Activated CD4-positive, alpha-beta T cell treated with anti-CD3 and anti-CD28 coated beads, Interleukin-10, Interleukin-2, amounts not matched to agents 100 ng/mL and 50 ng/mL, durations not matched to agents 16 hours and 8 hours (primary cell): Measurements from ENCODE around the gene RPS3.
A peak's percentile ranks its signal among the peaks of the same experiment; 100 is the strongest.
"Not testable (repeated sequence)": the region's sequence is repeated elsewhere in the genome, so short reads cannot be mapped to it uniquely, and the experiment has no call there.

Source experiments
- DNase-seq: peaks from one replicate; pipeline ENCODE4 v3.0.0-alpha.2; 2020

Gene RPS3

GRCh38 chr11:75380716-75381420 lies 18.4 kb upstream of the RPS3 start:
- no peak for DNase-seq

DNA sequence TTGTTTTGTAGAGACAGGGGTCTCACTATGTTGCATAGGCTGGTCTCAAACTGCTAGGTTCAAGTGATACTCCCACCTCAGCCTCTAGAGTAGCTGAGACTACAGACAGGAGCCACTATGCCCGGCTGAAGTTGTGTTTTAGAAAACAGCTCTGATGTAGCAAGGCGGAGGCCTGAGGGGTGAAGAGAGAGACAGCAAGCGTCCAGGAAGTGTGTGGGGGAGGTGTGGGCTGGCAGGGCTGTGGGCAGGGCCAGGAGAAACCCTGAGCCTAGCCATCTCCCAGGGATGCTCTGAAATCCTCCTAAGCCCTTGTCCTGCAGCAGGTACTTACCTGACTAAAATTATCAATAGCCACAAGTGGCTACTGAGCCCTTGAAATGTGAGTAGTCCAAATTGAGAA lies 16.1 kb upstream of the RPS3 start:
- peak; percentile 32 for DNase-seq

- DNase-seq = peak; percentile 81
Observed at GRCh38 chr11:75384438-75385080, 14.8 kb upstream of the RPS3 start.

DNA sequence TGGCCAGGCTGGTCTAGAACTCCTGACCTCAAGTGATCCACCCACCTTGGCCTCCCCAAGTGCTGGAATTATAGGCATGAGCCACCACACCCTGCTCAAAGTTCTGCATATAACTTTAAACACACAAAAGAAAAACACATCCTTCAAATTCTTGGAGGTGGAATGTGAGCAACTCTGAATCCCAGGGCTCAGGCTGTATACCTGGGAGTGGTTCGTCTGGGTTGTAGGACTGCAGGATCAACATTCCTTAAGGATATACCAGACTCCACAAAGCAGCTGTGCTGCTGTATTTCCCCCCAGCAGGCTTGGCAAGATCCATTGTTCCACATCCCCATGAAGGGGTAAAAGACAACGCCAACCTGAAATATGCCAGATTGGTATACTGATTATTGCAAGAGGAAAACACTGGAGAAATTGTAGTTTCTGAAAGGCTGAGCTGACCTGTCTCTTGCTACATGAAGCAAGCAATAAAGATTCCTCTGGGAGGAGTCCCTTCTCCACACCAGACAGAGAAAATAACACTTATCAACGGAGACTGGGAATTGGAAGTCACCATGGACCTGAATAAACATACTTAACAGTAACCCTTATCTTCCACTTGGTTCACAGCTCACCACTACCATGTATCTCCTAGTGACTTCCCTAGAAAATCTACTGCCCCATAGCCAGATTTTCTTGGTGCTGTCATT lies 12.2 kb upstream of the RPS3 start:
- DNase-seq = no peak

DNA sequence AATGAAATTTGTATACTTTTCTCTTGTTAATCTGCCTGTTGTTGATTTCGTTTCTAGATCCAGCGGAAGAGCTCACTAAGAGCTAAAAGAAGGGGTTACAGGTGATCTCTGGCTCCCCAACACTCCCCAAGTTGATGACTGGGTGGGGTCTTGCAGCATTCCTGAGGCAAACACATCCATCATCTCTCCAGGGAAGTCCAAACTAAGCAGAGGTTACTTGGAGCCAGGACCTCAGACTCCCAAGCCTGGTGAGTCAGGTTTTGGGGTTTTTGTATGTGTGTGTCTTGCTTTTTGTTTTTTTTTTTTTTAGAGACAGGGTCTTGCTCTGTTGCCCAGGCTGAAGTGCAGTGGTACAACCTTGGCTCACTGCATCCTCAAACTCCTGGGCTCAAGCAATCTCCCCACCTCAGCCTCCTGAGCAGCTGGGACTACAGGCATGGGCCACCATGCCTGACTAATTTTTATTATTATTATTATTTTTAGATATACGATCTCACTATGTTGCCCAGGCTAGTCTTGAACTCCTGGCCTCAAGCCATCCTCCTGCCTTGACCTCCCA lies 11.5 kb upstream of the RPS3 start:
- DNase-seq = no peak

DNA sequence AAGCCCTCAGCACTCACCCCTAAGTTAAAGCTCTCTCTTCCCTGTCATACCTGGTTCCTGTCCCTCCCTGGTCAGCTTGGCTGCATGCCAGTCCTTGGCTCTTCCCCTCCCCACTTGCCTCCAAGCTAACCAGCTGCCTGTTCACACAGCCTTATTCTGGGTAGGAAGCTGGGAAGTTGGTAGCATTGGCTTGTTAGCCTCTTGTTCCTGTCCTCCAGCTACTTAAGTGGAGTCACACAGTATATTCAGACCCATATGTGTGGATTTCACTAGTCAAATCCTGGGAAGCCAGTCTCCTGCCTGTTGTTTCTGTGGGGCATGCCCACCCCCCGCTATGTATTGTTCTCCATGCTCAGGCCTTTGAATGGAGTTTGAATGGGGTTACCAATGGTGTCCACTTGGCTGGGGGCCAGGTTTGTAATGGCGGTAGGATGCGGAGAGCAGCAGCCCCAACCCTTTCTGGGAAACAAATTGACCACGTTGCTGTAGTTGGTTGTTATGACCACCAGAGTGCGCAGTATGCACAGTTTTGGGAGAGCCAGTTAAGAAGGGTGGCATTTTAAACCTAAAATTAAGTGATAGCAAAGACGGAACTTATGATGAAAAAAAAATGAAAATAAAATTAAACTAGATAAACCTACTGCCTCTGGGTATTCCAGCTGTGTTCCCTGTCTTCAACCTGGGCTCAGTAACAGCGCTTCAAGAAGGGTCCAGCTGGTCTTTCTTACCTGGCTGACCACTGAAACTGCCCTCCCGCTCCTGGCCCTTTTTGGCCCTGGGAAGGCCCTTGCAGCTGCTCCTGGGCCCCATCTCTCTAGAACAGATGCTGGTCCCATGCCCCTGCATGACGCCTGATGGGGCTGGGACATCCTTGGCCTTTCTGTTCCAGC lies 10.7 kb upstream of the RPS3 start:
- DNase-seq = peak; percentile 83

DNA sequence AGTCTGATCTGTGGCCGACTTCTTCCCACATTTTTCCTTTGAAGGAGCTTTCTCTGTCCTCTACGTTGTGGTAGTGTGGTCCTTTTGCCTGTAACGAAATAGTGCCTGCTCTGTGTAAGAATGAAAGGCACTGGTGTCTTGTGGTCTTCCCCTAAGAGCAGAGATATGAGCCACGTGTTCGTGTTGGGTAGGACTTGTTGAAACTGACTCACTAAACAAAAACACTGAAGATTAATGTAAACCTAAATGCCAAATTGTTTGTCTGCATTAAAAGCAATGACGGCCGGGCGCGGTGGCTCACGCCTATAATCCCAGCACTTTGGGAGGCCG lies 10.1 kb upstream of the RPS3 start:
- no peak for DNase-seq

DNA sequence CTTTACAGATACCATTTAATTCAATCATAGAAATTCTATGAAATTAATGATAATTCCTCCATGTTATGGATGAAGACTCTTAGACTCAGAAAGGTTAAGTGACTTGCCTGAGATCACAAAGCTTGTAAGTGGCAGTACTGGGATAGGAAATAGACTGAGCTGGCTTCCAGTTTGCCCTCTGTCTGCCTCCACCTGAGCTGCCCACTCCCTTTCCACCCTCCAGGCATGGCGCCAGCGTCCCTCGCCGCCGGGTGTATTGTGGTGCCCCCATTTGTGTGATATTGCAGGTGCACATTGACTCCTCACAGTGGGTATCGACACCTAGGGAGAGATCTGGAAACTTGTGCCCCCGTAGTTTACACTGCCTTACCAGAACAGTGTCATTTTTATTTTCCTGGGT lies 9.4 kb upstream of the RPS3 start:
- no peak for DNase-seq

DNA sequence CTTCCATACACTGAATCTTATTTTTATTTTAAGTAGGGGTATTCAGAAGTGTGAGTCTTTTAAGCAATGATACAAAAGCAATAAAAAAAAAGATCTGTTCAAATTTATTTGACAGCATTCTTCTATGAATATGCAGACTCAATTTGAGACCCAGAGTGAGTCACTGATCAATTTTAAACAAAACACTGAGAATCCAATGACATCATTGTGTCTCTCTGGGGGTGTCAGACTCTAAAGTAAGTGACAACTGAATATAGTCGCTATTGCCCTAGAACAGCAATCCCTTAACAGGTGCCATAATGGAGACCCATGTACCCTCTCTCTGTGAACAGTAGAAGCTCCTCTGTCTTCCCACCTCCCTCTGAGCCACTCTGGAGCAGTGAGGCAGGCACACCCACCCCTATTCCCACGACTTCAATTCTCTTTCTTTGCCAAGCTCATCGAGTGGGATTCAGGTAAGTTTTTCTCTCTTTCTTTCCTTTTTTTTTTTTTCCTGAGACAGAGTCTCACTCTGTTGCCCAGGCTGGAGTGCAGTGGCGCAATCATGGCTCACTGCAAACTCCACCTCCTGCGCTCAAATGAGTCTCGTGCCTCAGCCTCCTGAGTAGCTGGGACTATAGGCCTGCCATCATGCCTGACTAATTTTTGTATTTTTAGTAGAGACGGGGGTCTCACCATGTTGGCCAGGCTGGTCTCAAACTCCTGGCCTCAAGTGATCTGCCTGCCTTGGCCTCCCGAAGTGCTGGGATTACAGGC lies 5.1 kb upstream of the RPS3 start:
- no peak for DNase-seq

DNA sequence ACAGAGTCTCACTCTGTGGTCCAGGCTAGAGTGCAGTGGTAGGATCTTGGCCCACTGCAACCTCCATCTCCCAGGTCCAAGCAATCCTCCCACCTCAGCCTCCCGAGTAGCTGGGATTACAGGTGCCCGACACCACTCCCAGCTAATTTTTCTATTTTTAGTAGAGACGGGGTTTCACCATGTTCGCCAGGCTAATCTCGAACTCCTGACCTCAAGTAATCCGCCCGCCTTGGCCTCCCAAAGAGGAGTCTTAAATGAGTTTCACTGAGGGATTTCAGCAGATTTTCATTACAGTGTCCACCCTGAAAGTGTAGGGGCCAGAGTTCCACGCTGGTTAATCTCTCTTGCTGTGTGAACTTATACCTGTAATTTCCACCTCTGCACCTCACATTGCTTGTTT lies 412 bp upstream of the RPS3 start:
- DNase-seq = no peak

DNA sequence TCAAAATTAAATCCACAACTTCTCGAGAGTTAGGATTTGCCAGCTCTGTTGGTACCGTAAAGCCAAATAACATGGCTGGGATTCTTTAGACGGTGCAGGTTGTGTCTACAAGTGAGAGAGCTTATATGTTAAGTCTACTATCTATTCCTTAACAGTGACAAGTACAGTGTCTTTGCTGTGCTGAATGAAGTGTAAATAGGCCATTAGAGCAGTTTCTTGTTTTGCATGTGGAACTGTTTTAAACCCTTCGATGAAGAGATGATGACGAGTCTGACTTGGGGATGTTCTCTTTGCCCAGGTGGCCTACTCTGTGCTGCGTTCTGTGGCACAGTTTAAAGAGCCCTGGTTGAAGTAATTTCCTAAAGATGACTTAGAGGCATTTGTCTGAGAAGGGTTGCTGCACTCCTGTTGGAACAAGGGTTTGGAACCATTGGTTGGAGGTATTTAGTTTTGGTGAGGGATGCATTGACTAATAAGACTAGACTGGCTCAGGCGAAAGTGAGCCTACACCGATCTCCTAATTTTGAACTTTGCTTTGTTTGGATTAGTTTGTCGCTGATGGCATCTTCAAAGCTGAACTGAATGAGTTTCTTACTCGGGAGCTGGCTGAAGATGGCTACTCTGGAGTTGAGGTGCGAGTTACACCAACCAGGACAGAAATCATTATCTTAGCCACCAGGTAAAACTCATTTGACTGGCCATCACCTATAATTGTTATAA lies 988 bp downstream of the RPS3 start:
- DNase-seq = no peak

DNA sequence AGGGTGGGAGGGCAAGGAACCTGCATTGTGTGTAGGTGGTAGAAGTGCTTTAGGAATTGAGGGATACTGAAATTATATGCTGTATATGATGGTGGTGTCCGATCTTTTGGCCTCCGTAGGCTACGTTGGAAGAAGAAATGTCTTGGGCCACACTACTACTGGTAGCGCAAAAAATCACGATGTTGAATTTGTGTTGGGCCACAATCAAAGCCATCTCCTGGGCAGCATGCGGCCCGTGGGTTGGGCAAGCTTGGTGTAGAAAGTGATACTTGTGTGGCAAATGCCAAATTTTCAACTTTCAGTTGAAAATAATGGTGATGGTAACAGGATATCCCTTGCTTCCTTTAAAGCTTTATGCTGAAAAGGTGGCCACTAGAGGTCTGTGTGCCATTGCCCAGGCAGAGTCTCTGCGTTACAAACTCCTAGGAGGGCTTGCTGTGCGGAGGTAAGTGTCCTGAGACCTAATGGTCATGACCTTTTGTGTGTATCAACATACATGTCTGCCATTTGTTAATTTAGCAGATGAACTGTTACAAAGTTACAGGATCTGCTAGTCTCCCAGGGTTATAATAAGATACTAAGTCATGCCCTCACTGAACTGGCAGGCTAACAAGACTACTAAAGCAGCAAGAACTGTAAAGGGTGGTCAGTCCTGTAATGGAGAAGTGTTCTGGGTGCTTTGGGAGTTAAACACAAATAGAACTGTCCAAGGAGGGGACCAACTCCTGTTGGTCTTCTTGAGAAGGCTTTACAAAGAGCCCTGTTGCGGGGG lies 2.9 kb downstream of the RPS3 start:
- no peak for DNase-seq

- DNase-seq = no peak
Observed at GRCh38 chr11:75403037-75403436, 3.7 kb downstream of the RPS3 start.

GRCh38 chr11:75403983-75404658 lies 4.8 kb downstream of the RPS3 start:
- DNase-seq = no peak

DNA sequence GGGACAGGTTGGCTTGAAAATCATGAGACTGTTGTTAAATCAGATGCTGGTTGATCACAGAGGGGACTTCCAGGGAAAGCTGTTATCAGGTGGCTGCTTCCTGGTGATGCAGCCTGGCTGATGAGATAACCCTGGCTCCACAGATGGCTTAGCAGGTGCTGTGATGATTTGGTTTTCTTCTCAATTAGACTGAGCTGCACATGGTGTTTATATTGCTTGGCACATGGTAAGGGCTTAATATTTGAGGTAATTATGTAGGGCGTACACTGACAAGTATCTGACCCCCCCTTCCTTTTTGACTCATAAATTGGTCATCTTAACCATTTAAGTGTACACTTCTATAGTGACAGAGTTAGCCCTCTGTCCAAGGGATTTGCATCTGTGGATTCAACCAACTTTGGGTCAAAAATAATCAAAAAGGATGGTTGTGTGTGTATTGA lies 7.0 kb downstream of the RPS3 start:
- no peak for DNase-seq

DNA sequence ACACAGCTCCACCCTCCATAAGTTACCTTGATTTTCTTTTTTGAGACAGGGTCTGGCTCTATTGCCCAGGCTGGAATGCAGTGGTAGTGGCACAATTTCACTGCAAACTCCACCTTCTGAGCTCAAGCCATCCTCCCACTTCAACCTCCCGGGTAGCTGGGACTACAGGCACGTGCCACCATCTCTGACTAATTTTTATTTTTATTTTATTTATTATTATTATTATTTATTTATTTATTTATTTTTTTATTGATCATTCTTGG lies 9.6 kb downstream of the RPS3 start:
- DNase-seq = no peak

DNA sequence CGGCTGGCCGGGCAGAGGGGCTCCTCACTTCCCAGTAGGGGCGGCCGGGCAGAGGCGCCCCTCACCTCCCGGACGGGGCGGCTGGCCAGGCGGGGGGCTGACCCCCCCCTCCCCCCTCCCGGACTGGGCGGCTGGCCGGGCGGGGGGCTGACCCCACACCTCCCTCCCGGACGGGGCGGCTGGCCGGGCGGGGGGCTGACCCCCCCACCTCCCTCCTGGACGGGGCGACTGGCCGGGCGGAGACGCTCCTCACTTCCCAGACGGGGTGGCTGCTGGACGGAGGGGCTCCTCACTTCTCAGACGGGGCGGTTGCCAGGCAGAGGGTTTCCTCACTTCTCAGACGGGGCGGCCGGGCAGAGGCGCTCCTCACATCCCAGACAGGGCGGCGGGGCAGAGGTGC lies 10.7 kb downstream of the RPS3 start:
- not testable (repeated sequence) for DNase-seq

DNA sequence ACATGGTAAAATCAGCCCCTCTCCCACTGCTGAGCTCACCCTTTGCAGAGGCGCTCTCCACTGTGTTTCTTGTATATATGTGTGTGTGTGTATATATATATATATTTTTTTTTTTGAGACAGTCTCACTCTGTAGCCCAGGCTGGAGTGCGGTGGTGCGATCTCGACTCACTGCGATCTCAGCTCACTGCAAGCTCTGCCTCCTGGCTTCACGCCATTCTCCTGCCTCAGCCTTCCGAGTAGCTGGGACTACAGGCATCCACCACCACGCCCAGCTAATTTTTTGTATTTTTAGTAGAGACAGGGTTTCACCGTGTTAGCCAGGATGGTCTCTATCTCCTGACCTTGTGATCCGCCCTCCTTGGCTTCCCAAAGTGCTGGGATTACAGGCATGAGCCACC lies 13.8 kb downstream of the RPS3 start:
- DNase-seq = not testable (repeated sequence)

DNA sequence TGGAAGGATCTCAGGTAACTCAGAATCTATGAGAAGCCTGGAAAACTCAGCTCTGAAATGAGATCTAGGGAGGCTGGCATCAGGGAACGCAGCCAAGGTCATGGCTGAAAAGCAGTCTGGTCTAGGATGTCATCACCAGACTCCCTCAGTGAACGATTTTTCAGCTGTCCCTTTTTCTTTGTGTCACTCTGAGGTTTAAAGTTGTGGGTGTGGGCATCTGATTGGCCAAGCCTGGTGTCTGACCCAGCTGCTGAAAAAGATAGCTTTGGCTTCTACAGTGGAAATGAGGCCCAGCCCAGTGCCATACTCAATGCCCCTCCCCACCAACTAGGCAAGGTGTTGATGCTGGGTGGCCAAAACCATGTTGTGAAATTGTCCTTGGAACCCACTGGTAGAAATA lies 14.5 kb downstream of the RPS3 start:
- no peak for DNase-seq
